ENCODE data around the gene TMEM87B.
"Not testable (repeated sequence)": the region's sequence is repeated elsewhere in the genome, so short reads cannot be mapped to it uniquely, and the experiment has no call there.

The TMEM87B gene

GRCh38 chr2:112118148-112118547 lies 63.1 kb downstream of the TMEM87B start:
- DNase-seq (ENCODE audit: low read depth in 3 of 3, low spot score in 1 of 3), result no peak

- peak in 1 of 3 donors; percentile 18 for DNase-seq (ENCODE audit: low read depth in 3 of 3, low spot score in 1 of 3)
Observed at GRCh38 chr2:112121682-112122254, 66.7 kb downstream of the TMEM87B start.

GRCh38 chr2:112129060-112129459 lies 74.0 kb downstream of the TMEM87B start:
- no peak for DNase-seq (ENCODE audit: low read depth in 3 of 3, low spot score in 1 of 3)

- no peak for DNase-seq (ENCODE audit: low read depth in 3 of 3, low spot score in 1 of 3)
Observed at GRCh38 chr2:112133344-112133743, 78.3 kb downstream of the TMEM87B start.

DNA sequence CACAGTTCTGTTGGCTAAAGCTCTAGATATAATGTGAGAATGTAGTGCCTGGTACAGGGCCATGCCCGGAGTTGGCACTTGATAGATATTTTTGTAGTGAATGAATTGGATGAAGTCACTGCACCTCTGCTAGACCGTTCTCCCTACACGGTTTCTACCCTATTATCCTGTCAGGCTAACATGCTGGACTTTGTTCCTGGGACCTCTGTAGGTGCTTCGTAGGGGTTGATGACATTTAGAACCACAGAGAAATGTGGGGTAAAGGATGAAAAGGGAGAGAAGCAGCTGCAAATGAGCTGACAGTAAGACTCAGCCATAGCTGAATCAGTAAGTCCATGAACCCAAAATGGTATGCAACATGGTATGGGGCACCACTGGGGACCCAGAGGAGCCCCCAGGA lies 79.1 kb downstream of the TMEM87B start:
- no peak for DNase-seq (ENCODE audit: low read depth in 3 of 3, low spot score in 1 of 3)

DNA sequence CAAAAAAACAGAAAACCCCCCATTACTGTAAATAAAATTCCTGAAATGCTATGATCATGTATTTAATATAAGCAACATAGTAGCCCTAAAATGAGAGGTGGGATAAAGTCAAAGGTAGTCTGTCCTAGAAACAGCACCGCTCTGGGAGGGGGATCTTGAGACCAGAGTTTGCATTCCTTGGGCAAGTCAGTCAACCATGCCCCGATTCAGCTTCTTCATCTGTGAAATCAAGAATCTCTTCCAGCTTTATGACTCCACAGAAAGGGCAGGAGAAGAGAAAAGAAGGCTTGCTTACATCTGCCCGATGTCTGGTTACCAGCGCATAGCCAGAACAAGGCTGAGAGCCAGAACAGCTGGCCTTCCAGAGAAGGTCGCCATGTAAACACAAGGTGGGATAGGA lies 81.0 kb downstream of the TMEM87B start:
- no peak for DNase-seq (ENCODE audit: low read depth in 3 of 3, low spot score in 1 of 3)

- DNase-seq (ENCODE audit: low read depth in 3 of 3, low spot score in 1 of 3), result no peak
Observed at GRCh38 chr2:112137516-112138158, 82.6 kb downstream of the TMEM87B start.

- DNase-seq (ENCODE audit: low read depth in 3 of 3, low spot score in 1 of 3), result no peak
Observed at GRCh38 chr2:112138159-112139032, 83.3 kb downstream of the TMEM87B start, which contains the start of gene FBLN7. FBLN7 (plus strand) TSS chr2:112138385; CDS start chr2:112138656, 271 bp downstream.

GRCh38 chr2:112139033-112139614 lies 84.1 kb downstream of the TMEM87B start:
- not testable (repeated sequence) for DNase-seq (ENCODE audit: low read depth in 3 of 3, low spot score in 1 of 3)

DNA sequence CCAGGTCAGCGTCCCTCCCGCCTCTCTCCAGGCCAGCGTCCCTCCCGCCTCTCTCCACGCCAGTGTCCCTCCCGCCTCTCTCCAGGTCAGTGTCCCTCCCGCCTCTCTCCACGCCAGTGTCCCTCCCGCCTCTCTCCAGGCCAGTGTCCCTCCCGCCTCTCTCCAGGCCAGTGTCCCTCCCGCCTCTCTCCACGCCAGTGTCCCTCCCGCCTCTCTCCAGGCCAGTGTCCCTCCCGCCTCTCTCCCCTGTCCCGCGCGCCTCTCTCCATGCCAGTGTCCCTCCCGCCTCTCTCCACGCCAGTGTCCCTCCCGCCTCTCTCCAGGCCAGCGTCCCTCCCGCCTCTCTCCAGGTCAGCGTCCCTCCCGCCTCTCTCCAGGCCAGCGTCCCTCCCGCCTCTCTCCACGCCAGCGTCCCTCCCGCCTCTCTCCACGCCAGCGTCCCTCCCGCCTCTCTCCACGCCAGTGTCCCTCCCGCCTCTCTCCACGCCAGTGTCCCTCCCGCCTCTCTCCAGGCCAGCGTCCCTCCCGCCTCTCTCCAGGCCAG lies 84.7 kb downstream of the TMEM87B start:
- DNase-seq (ENCODE audit: low read depth in 3 of 3, low spot score in 1 of 3), result not testable (repeated sequence)

DNA sequence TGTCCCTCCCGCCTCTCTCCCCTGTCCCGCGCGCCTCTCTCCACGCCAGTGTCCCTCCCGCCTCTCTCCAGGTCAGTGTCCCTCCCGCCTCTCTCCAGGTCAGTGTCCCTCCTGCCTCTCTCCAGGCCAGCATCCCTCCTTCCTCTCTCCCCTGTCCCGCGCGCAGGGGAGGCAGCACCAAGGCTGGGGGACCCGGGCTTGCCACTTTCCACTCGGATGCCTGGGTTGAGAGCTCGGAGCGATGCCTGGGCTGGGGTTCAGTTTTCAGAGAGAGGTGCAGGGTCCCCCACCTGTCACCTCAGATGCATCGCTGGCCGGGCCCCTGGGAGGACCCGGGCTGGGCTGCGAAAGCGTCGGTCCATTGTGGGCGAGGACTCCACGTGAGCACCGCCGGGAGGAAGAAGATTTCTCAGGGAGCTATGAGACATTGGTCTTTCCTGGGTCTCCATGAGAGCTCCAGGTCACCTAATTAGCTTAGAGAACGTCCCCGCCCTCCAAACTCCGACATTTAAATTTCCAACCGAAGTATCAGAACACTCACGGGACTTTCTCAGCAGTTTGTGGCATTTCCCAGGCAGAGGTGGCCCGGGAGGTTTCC lies 85.2 kb downstream of the TMEM87B start:
- DNase-seq (ENCODE audit: low read depth in 3 of 3, low spot score in 1 of 3), result no peak

GRCh38 chr2:112140899-112141625 lies 86.0 kb downstream of the TMEM87B start:
- no peak for DNase-seq (ENCODE audit: low read depth in 3 of 3, low spot score in 1 of 3)

GRCh38 chr2:112141626-112142007 lies 86.5 kb downstream of the TMEM87B start:
- DNase-seq (ENCODE audit: low read depth in 3 of 3, low spot score in 1 of 3), result no peak

- DNase-seq (ENCODE audit: low read depth in 3 of 3, low spot score in 1 of 3), result no peak
Observed at GRCh38 chr2:112142525-112143078, 87.5 kb downstream of the TMEM87B start.

DNA sequence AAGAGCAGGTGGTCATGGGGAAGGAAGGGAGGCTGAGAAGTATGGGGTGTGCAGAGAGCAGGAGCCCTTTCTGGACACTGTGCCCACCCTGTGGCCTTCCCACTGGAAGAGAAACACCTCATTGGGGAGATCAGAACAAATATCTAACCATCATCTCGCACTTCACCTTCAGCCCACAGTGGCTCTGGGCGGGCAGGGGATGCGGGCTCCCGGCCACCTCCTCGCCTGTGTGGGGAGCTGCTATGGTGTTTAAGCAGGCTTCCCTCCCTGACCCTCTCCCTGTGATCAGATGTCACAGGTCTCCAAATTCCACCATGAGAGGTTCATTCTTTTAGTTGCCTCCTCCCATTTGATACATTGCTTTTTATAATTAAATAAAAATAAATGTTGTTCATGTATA lies 88.1 kb downstream of the TMEM87B start:
- no peak for DNase-seq (ENCODE audit: low read depth in 3 of 3, low spot score in 1 of 3)

- DNase-seq (ENCODE audit: low read depth in 3 of 3, low spot score in 1 of 3), result no peak
Observed at GRCh38 chr2:112144966-112145365, 89.9 kb downstream of the TMEM87B start.

GRCh38 chr2:112147382-112148168 lies 92.5 kb downstream of the TMEM87B start:
- DNase-seq (ENCODE audit: low read depth in 3 of 3, low spot score in 1 of 3), result no peak

GRCh38 chr2:112148477-112148876 lies 93.4 kb downstream of the TMEM87B start:
- DNase-seq (ENCODE audit: low read depth in 3 of 3, low spot score in 1 of 3), result no peak

GRCh38 chr2:112149194-112149593 lies 94.1 kb downstream of the TMEM87B start:
- no peak for DNase-seq (ENCODE audit: low read depth in 3 of 3, low spot score in 1 of 3)

All from stimulated activated CD4-positive, alpha-beta T cell treated with anti-CD3 and anti-CD28 coated beads, TNF-alpha, amount 100 ng/mL, for 1 hour (primary cell).